ENCODE results near the gene SWAP70. TPM values are rescaled to one million over a fixed set of nuclear protein-coding genes. Genes with fewer than 3 reads are reported as not detected.
A peak's percentile ranks its signal among the peaks of the same experiment; 100 is the strongest.

SWAP70 gene
- total and polyA plus RNA-seq, 2 of the 13 experiments (the other 11 are each of a cell fraction or from before 2014, with no cell fraction given), result 4.6 to 8.7 TPM

DNA sequence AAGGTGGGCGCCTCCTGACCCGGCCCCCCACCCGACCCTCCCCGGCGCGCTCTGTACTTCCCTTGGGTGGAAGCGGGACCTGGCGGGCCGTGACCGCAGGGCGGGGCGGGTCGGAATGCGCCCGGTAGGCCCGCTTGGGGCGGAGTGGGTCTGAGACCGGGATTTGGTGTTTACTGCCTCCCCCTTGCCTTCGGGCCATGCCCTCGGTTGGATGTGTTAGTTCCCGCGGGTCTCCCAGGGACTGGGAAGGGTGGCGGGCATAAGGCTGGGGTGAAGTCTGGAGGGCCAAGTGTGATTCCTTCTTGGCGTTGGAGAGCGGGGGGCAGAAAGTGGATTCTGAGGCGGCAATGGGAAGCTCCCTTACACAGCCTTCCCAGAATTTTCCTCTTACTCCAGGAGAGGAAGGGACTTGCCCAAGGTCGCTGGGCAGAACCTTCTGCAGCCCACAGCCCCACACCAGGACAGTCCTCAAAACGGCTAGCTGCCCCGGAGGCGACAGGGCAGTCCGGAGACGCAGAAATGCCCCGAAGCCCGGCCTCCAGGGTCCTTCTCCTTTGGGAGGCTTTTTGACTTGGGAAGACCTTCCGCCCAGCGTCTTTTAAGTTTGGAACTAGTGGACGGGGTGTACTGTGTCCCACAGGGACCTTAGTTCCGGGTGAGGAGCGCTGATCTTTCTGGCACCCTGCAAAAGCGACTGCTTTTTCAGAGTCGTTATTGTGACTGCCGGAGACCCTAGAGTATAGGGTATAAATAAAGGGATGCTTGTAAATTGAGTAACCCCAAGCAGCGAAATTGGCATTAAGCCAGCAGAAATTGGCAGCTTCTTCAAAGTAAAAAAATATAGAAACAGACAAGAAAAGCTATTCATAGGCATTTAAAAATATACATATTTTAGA, 647 bp downstream of the SWAP70 start (continued):
- no peak for TF ChIP-seq ZNF646 (CRISPR knock-in tag; IDR thresholded peaks at IDR 0.05)
- TF ChIP-seq SP140L (CRISPR knock-in tag; IDR thresholded peaks at IDR 0.05; ENCODE audit: borderline replicate concordance), result no peak
- TF ChIP-seq HNRNPL (IDR thresholded peaks at IDR 0.05; ENCODE audit: low read depth, low read length), result 0 out of 2 replicates have a peak, but pooled peaks have one; percentile 25
- TF ChIP-seq FOXA3 (CRISPR knock-in tag; IDR thresholded peaks at IDR 0.05), result 0 out of 2 replicates have a peak, but pooled peaks have one; percentile 6
- no peak for TF ChIP-seq ZFAT (CRISPR knock-in tag; conservative IDR thresholded peaks at IDR 0.05)
- no peak; the same call in 1 of the 2 replicates for TF ChIP-seq ZNF768 (CRISPR knock-in tag; IDR thresholded peaks at IDR 0.05)
- TF ChIP-seq PHF20 (CRISPR knock-in tag; IDR thresholded peaks at IDR 0.05), result 0 out of 2 replicates have a peak, but pooled peaks have one; percentile 45
- 0 out of 2 replicates have a peak, but pooled peaks have one; percentile 15 for TF ChIP-seq ZNF746 (CRISPR knock-in tag; IDR thresholded peaks at IDR 0.05)
- TF ChIP-seq ASH2L (IDR thresholded peaks at IDR 0.05; ENCODE audit: insufficient read length, low read depth, low read length), result peak; percentile 23
- TF ChIP-seq, protein P1, sequence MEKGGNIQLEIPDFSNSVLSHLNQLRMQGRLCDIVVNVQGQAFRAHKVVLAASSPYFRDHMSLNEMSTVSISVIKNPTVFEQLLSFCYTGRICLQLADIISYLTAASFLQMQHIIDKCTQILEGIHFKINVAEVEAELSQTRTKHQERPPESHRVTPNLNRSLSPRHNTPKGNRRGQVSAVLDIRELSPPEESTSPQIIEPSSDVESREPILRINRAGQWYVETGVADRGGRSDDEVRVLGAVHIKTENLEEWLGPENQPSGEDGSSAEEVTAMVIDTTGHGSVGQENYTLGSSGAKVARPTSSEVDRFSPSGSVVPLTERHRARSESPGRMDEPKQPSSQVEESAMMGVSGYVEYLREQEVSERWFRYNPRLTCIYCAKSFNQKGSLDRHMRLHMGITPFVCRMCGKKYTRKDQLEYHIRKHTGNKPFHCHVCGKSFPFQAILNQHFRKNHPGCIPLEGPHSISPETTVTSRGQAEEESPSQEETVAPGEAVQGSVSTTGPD (CRISPR knock-in tag; IDR thresholded peaks at IDR 0.05), result no peak
- no peak for TF ChIP-seq ZNF510 (CRISPR knock-in tag; IDR thresholded peaks at IDR 0.05; ENCODE audit: low read depth)
- 0 out of 2 replicates have a peak, but pooled peaks have one; percentile 6 for TF ChIP-seq YEATS2 (CRISPR knock-in tag; IDR thresholded peaks at IDR 0.05; ENCODE audit: borderline replicate concordance)
- peak; percentile 42; the same call in 1 of the 2 replicates for TF ChIP-seq JUND (CRISPR knock-in tag; IDR thresholded peaks at IDR 0.05)
- TF ChIP-seq, protein P2, sequence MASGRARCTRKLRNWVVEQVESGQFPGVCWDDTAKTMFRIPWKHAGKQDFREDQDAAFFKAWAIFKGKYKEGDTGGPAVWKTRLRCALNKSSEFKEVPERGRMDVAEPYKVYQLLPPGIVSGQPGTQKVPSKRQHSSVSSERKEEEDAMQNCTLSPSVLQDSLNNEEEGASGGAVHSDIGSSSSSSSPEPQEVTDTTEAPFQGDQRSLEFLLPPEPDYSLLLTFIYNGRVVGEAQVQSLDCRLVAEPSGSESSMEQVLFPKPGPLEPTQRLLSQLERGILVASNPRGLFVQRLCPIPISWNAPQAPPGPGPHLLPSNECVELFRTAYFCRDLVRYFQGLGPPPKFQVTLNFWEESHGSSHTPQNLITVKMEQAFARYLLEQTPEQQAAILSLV (CRISPR knock-in tag; IDR thresholded peaks at IDR 0.05; ENCODE audit: borderline replicate concordance), result 0 out of 2 replicates have a peak, but pooled peaks have one; percentile 23
- TF ChIP-seq, protein P3, sequence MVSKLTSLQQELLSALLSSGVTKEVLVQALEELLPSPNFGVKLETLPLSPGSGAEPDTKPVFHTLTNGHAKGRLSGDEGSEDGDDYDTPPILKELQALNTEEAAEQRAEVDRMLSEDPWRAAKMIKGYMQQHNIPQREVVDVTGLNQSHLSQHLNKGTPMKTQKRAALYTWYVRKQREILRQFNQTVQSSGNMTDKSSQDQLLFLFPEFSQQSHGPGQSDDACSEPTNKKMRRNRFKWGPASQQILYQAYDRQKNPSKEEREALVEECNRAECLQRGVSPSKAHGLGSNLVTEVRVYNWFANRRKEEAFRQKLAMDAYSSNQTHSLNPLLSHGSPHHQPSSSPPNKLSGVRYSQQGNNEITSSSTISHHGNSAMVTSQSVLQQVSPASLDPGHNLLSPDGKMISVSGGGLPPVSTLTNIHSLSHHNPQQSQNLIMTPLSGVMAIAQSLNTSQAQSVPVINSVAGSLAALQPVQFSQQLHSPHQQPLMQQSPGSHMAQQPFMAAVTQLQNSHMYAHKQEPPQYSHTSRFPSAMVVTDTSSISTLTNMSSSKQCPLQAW (CRISPR knock-in tag; IDR thresholded peaks at IDR 0.05), result 0 out of 2 replicates have a peak, but pooled peaks have one; percentile 28
- TF ChIP-seq MYC (CRISPR knock-in tag; IDR thresholded peaks at IDR 0.05; ENCODE audit: borderline replicate concordance), result peak; percentile 15; the same call in 1 of the 2 replicates
- 0 out of 2 replicates have a peak, but pooled peaks have one; percentile 11 for TF ChIP-seq KLF12 (CRISPR knock-in tag; IDR thresholded peaks at IDR 0.05; ENCODE audit: borderline replicate concordance)
